PC-9 (cell line): ENCODE measurements around the gene DPP10. TPM values are rescaled to one million over a fixed set of nuclear protein-coding genes. Genes with fewer than 3 reads are reported as not detected.

Experiments used
- BruUV-seq: library from RNA; stranded (reverse); fragments of 400-500 nt; replicated peaks from 2 replicates; lab custom pipeline; 2021; lab: Mats Ljungman, UMichigan
- CTCF ChIA-PET: fragments of 300-600 bp; sonication (Branson Sonifier 250); formaldehyde crosslinking; loops from one replicate; lab custom pipeline; 2022; ENCODE audit warnings: antibody characterized with exemption; lab: Charles Lee
- POLR2A ChIA-PET: fragments of 300-600 bp; sonication (Branson Sonifier 250); formaldehyde crosslinking; loops from one replicate; lab custom pipeline; 2022; ENCODE audit warnings: antibody characterized with exemption; ENCODE audit not compliant: unreplicated experiment; lab: Charles Lee
- DNase-seq, 2 experiments: peaks; one replicate each; pipeline versions ENCODE4 v3.0.0 to v3.0.0-alpha.2; 2015 to 2022; ENCODE audit warnings: mixed read lengths in 1 of 2
- H2AFZ ChIP-seq: fragments of 200-600 bp; sonication (generic); 2 replicates; pipeline ENCODE4 v1.8.1; 2017; ENCODE audit warnings: antibody characterized with exemption
- H3F3A ChIP-seq: fragments of 200-600 bp; sonication (generic); 2 replicates; pipeline ENCODE4 v1.8.1; 2017; ENCODE audit warnings: antibody characterized with exemption, mild to moderate bottlenecking, low read depth; ENCODE audit not compliant: insufficient read depth
- H3K27ac ChIP-seq: fragments of 200-600 bp; sonication (generic); 2 replicates; pipeline ENCODE4 v1.6.1; 2016; ENCODE audit warnings: mixed run types
- H3K27me3 ChIP-seq: fragments of 200-600 bp; sonication (generic); 2 replicates; pipeline ENCODE4 v1.6.1; 2016; ENCODE audit warnings: low read depth, mixed run types; ENCODE audit not compliant: insufficient read depth
- H3K36me3 ChIP-seq: fragments of 200-600 bp; sonication (generic); 2 replicates; pipeline ENCODE4 v1.6.1; 2016; ENCODE audit warnings: low read depth, mixed run types
- H3K4me1 ChIP-seq: fragments of 200-600 bp; sonication (generic); replicated peaks from 2 replicates; pipeline ENCODE4 v1.6.1; 2016; ENCODE audit warnings: mixed run types; ENCODE audit not compliant: insufficient read depth
- H3K4me2 ChIP-seq: fragments of 200-600 bp; sonication (generic); 2 replicates; pipeline ENCODE4 v1.6.1; 2017; ENCODE audit warnings: mixed run types
- H3K4me3 ChIP-seq: fragments of 200-600 bp; sonication (generic); 2 replicates; pipeline ENCODE4 v1.6.1; 2016; ENCODE audit warnings: mixed run types
- H3K79me2 ChIP-seq: fragments of 200-600 bp; sonication (generic); 2 replicates; pipeline ENCODE4 v1.6.1; 2017; ENCODE audit warnings: low read depth, mixed run types
- H3K9me2 ChIP-seq: fragments of 200-600 bp; sonication (generic); 2 replicates; pipeline ENCODE4 v1.8.1; 2017; ENCODE audit warnings: mild to moderate bottlenecking; ENCODE audit not compliant: insufficient read depth
- H3K9me3 ChIP-seq: fragments of 200-600 bp; sonication (generic); 2 replicates; pipeline ENCODE4 v1.8.1; 2016; ENCODE audit warnings: low read depth; ENCODE audit not compliant: insufficient read depth
- H4K20me1 ChIP-seq: fragments of 200-600 bp; sonication (generic); 2 replicates; pipeline ENCODE4 v1.8.1; 2017; ENCODE audit not compliant: insufficient read depth
- CTCF ChIP-seq: fragments of 200-600 bp; sonication (generic); conservative IDR thresholded peaks from 2 replicates; pipeline ENCODE4 v1.6.1; 2017; ENCODE audit warnings: mixed run types, antibody characterized with exemption, mild to moderate bottlenecking, moderate library complexity
- EZH2 ChIP-seq: fragments of 200-600 bp; sonication (generic); IDR thresholded peaks from 2 replicates; pipeline ENCODE4 v1.8.0; 2017; ENCODE audit warnings: antibody characterized with exemption, low read depth
- intact Hi-C: fragments of 100-400 bp; cut with micrococcal nuclease; formaldehyde crosslinking; loops from one replicate; pipeline ENCODE4 v1.10.0; 2022; ENCODE audit not compliant: unreplicated experiment
- total RNA-seq: library from RNA; stranded (reverse); gene quantifications from 2 replicates; pipeline ENCODE4 v1.2.3, GENCODE V29; 2021

The DPP10 gene
- total RNA-seq, 1 experiment from 2014 or later = not detected

GRCh38 chr2:114933671-114934241, 491.3 kb downstream of the DPP10 start:
- ChIA-PET POLR2A (no interaction called here), CTCF (no interaction called here)
- no peak overlapping the region for H3K4me3 ChIP-seq
- TF ChIP-seq CTCF (no peak), EZH2 (no peak)
- peaks cover 10% of the 10 kb centered on the region; the same call in 1 of the 2 replicates for H3K27me3 ChIP-seq
- no peaks in the 10 kb centered on the region for H3K4me1 ChIP-seq
- no peak overlapping the region for H3K27ac ChIP-seq
- H3K9me2 ChIP-seq = no peaks in the 10 kb centered on the region
- intact Hi-C loops = no loop called here
- no peaks in the 10 kb centered on the region for H4K20me1 ChIP-seq
- DNase-seq = no peak
- no peaks in the 10 kb centered on the region for H3K9me3 ChIP-seq
- H2AFZ ChIP-seq = no peak overlapping the region
- BruUV-seq = no TSS peak
- H3K4me2 ChIP-seq = no peak overlapping the region
- no peaks in the 10 kb centered on the region for H3K79me2 ChIP-seq
- H3F3A ChIP-seq = no peaks in the 10 kb centered on the region
- H3K36me3 ChIP-seq = no peaks in the 10 kb centered on the region

- TF ChIP-seq EZH2 (no peak), CTCF (no peak)
- intact Hi-C loops = no loop called here
These were observed 492.6 kb downstream of the DPP10 start for GRCh38 chr2:114935031-114935430.

GRCh38 chr2:114937366-114937930, 495.0 kb downstream of the DPP10 start:
- no peak for TF ChIP-seq CTCF
- no peak for TF ChIP-seq EZH2
- BruUV-seq = no TSS peak
- Histone ChIP-seq H3K4me2 (no peak overlapping the region), H3K27ac (no peak overlapping the region), H3K36me3 (no peaks in the 10 kb centered on the region), H3F3A (no peaks in the 10 kb centered on the region), H3K4me1 (no peaks in the 10 kb centered on the region), H3K27me3 (peaks cover 10% of the 10 kb centered on the region; the same call in 1 of the 2 replicates), H3K9me2 (no peaks in the 10 kb centered on the region), H3K9me3 (no peaks in the 10 kb centered on the region), H2AFZ (no peak overlapping the region), H4K20me1 (no peaks in the 10 kb centered on the region), H3K4me3 (no peak overlapping the region), H3K79me2 (no peaks in the 10 kb centered on the region)
- intact Hi-C loops = no loop called here
- DNase-seq = no peak
- ChIA-PET POLR2A (no interaction called here), CTCF (no interaction called here)

More at GRCh38 chr2:114935031-114935430, 492.6 kb downstream of the DPP10 start:
- Histone ChIP-seq H3K4me1 (no peaks in the 10 kb centered on the region), H2AFZ (no peak overlapping the region; the same call in 1 of the 2 replicates), H3K36me3 (no peaks in the 10 kb centered on the region), H4K20me1 (no peaks in the 10 kb centered on the region), H3K27ac (no peak overlapping the region), H3K4me3 (no peak overlapping the region), H3K9me2 (no peaks in the 10 kb centered on the region), H3F3A (no peaks in the 10 kb centered on the region), H3K9me3 (no peaks in the 10 kb centered on the region), H3K4me2 (no peak overlapping the region), H3K79me2 (no peaks in the 10 kb centered on the region), H3K27me3 (peaks cover 10% of the 10 kb centered on the region; the same call in 1 of the 2 replicates)
- no TSS peak for BruUV-seq
- CTCF ChIA-PET = no interaction called here
- no peak for DNase-seq
- POLR2A ChIA-PET = no interaction called here
